Inflammatory macrophage treated with lipopolysaccharide for 1 hour (primary cell): ENCODE results near the gene DDX52.
"Not testable (repeated sequence)": the region's sequence is repeated elsewhere in the genome, so short reads cannot be mapped to it uniquely, and the experiment has no call there.

Source experiments
- DNase-seq, 2 donors: peaks; one replicate each; pipeline ENCODE4 v3.0.0-alpha.2; 2020 to 2022

The DDX52 gene, protein sequence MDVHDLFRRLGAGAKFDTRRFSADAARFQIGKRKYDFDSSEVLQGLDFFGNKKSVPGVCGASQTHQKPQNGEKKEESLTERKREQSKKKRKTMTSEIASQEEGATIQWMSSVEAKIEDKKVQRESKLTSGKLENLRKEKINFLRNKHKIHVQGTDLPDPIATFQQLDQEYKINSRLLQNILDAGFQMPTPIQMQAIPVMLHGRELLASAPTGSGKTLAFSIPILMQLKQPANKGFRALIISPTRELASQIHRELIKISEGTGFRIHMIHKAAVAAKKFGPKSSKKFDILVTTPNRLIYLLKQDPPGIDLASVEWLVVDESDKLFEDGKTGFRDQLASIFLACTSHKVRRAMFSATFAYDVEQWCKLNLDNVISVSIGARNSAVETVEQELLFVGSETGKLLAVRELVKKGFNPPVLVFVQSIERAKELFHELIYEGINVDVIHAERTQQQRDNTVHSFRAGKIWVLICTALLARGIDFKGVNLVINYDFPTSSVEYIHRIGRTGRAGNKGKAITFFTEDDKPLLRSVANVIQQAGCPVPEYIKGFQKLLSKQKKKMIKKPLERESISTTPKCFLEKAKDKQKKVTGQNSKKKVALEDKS

DNA sequence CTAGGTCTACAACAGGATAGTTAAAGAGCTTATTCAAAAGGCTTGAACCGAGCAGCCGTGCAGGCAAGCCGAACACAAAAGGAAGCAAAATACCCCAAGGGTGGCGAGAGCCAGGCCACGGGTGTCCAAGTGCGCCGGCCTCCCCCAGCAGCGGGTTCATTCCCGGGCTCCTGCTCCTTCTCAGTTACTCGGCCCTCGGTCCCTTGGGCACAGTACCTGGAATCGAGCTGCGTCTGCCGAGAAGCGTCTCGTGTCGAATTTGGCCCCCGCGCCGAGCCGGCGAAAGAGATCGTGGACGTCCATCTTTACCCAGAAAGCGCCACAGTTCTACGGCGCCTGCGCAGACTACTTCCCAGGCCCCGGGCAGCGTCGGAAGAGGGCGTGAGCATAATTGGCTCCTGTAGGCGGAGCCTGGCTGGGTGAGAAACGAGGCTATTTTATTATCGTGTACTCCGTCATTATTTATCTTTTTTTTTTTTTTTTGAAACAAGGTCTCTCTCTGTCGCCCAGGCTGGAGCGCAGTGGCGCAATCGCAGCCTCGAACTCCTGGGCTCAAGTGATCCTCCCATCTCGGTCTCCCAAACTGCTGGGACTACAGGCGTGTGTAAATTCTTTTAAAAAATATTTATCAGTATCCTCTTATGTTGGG is at the start of gene DDX52:
DDX52 (minus strand) TSS at position 329 of the 649 bp plus-strand sequence; CDS start at position 303, 26 bp downstream.
- DNase-seq = peak; percentile 90 to 95

DNA sequence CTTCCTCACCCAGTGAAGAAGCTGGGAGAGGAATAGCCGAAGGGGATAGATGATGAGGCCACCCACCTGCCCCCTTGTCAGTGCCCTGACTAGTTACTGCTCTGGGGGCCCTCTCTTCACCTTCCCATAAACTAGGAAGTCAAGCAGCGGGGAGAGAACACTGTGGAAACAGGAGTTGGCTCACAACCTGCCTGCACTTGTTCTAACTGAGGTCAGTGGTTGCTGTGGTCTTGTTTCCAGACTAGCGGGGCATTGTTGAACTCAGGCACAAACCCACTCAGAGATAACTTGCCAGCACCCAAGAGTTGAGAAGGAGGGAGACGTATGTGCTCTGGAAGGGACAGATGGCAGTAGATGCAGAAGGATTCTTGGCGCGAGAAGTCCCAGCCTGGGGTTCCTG is 48.6 kb upstream of the DDX52 start:
- no peak for DNase-seq

DNA sequence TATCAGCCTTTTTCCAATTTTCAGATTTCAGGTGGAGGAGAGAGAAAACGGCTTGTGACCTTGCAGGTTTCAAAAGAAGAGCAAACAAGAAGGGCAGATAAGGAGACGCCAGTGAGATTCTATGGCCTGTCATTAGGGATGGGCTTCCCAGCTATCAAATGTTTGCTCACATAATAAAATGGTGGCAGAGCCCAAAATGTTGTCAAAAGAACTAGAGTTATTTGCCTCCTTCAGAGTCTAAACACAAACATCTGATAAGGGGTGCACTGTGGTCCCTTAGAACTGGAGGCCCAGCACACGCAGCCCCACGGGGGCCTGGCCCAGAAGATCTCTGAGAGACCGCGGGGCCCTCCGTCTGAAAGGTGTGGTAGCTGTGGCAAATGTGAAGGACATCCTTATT is 46.1 kb upstream of the DDX52 start:
- no peak for DNase-seq

DNA sequence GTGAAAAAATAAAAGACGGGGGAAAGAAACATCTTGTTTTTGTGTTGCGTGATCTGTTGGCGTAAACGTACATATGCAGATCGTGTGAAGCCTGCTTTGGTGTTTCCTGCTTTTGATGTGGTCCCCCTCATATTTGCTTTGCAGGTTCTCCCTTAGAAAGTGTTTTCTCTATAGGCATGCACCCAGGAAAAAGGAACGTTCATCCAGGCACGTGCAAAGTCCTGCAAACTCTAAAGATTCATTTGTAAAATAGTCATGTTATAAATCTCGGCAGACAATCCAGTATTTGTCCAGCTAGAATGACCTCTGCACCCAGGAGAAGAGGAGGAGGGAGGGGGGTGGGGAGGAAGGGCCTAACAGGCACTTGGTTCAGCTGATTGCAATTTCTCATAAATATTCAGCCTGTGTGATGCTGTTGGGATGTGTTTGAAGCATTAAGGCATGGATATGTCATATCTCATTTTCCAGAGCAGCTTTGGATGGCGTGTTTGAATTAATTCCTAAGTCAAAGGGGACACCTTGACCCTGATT is 40.3 kb upstream of the DDX52 start:
- DNase-seq = no peak

DNA sequence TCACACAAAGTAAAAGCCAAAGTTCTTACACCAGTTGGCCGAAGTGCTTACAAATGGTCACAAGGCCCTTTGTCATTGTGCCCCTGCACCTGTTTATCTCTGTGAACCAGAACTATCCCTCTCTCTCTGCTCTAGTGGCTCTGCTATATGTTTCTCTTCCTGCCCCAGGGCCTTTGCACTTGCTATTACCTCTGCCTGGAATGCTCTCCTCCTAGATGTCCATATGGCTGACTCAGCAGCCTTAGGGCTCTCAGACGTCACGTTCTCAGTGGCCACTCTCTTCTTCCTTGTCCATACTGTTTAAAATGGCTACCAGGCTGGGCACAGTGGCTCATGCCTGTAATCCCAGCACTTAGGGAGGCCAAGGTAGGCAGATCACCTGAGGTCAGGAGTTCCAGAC is 38.8 kb upstream of the DDX52 start:
- no peak for DNase-seq

DNA sequence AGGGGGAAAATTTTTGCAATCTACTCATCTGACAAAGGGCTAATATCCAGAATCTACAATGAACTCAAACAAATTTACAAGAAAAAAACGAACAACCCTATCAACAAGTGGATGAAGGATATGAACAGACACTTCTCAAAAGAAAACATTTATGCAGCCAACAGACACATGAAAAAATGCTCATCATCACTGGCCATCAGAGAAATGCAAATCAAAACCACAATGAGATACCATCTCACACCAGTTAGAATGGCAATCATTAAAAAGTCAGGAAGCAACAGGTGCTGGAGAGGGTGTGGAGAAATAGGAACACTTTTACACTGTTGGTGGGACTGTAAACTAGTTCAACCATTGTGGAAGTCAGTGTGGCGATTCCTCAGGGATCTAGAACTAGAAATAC is 36.7 kb upstream of the DDX52 start:
- DNase-seq = not testable (repeated sequence)

DNA sequence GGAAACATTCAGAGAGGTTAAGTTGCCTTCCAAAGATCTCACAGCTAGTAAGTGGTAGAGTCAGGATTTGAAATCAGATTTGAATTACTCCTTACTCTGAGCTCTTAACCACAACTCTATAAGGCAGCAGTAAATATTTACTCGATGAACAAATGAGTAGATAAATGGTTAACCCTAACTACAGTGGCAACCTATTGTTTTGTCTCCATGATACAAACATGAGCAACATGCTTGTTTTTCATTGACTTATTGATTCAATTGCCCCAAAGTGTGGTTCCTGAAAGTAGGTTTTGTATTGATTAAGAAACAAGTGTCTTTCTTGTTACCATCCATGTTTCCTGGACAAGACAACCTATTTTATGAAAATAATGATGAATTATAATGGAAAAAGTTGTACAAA is 34.8 kb upstream of the DDX52 start:
- no peak for DNase-seq

DNA sequence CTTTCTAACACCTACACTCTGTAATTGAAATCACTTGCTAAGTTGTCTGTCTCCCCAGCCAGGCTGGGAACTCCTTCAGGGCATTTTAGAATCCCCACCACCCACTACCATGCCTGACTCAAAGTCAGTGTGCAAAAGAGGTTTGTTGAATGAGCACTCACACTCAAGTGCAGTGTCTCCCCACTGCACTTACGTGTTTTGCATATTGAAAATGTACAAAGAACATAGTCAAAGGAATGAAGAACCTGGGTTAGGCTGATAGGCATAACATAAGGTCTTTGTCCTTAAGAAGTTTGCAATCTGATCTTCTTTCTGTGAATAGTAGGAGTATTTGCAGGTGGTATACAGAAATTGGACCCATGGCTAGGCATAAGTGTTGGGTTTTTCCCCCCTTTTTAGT is 33.8 kb upstream of the DDX52 start:
- no peak for DNase-seq

DNA sequence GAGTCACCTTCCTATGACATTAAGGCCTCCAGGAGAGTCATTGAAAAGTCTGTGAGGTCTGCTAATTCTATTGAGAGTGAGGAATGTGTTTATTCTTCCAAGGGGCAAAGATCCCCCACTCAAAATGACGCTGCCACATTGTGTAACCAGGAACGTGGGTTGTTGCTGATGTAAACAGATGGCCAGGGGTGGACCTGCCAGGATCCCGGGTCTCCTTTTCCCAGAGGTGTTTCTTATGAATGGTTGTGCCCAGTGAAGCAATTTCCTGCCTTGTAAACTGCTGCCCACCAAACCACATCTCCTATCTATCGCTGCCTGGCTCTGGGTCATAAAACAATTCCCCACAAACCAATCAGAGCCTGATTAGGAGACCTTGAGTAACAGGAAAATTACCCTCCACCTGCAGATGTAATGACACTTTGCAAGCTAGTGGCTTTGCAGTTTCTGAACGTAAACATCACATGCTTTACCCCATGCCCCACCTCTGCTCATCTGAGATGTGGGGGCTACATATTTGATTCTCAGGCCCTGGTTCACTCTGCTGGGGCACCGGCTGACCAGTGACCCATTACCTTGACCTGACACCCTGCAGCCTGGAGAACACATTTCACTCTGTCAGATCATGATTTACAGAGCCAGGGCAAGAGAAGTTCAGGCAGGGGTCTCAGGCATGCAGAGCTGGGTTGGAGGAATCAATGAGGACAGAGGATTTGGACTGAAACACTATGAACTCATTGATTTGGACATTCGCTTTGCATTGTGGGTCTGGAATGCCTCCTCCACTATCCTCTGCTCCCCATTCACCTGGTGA is 33.1 kb upstream of the DDX52 start:
- DNase-seq = no peak

DNA sequence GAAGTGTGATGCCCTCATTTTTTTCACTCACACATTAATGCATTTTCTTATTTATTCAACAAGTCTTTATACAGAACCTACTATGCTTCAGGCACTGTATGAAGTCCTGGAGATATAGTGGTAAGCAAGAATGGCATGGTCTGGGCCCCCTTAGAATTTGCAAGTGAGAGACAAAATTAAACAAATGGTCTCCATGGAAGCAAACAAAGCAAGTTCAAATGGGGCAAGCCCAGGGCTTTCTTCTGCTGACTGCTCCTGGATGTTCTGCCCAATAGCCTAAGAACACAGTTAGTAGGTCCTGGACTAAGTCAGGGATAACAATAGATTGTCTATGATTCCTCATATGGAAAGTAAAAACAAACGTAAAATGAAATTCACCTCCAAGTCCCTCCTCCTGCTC is 31.3 kb upstream of the DDX52 start:
- DNase-seq = no peak

DNA sequence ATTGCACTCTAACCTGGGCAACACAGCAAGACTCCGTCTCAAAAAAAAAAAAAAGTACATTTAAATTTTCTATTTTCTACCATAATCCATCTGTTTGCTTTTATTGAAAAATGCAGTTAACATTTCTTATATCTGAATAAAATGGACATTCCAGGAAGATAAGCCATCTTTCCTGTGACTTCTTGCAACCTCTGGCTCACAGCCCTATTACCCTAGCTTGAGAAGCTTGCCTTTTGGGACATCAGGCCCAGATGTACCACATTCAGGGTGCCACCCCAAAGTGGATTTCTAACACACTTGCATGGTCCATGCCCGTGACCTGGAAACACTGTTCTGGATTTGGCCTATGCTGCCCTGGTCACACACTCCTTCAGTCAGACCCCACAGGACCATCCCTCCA is 30.1 kb upstream of the DDX52 start:
- no peak for DNase-seq

DNA sequence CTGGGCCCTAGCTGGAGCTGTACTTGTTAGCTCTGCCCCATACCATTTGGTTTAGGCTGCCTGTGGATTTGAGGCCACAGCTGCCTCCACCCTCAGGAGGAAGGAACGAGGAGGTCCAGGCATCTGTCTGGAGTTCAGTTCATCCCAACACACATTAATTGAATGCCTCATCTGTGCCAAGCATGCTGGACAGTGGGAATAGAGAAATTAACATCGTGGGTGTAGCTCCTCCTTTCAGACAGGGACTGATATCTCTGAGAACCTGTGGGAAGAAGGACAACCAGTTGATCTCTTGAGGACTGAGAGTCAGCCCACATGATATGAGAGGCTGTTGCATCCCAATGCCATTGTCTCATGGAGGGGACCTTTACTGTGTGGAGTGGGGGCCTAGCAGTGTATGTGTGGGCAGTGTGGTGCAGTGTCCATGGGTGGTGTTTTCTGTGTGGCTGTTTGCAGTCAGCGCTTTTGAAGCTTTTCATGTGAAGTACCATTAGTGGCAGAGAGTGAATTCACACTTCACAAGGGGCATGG is 29.4 kb upstream of the DDX52 start:
- DNase-seq = no peak

DNA sequence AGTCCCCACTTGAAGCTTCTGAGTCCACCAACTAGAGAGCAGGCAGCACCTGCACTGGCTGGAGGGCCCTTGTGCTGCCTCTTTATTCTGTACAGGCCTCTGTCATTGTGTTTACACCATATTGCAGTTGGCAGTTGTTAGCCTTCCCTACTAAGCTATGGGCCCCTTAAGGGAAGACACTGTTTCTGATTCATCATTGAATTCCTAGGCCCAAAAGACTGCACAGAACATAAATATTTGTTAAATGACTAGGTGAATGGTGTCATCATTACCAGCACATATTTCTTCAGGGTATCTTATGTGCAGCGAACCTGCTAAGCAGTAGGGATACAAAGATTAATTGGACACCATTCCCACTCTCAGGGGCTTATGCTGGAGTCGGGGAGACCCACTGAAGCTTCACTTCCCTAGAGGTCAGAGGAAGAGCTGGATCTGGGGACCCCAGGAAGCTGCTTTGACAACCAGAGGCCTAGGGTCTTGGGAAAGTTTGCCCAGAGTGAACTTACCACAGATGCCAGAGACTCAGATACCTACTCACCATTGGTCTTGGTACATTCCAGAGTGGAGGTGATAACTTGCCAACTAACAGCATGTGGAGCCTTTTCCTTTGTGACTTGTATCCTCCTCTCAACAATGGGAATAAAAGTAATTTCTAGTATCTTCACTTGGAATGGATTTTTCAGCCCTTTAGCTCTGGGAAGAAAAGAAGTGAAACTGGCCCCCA is 28.7 kb upstream of the DDX52 start:
- DNase-seq = no peak

DNA sequence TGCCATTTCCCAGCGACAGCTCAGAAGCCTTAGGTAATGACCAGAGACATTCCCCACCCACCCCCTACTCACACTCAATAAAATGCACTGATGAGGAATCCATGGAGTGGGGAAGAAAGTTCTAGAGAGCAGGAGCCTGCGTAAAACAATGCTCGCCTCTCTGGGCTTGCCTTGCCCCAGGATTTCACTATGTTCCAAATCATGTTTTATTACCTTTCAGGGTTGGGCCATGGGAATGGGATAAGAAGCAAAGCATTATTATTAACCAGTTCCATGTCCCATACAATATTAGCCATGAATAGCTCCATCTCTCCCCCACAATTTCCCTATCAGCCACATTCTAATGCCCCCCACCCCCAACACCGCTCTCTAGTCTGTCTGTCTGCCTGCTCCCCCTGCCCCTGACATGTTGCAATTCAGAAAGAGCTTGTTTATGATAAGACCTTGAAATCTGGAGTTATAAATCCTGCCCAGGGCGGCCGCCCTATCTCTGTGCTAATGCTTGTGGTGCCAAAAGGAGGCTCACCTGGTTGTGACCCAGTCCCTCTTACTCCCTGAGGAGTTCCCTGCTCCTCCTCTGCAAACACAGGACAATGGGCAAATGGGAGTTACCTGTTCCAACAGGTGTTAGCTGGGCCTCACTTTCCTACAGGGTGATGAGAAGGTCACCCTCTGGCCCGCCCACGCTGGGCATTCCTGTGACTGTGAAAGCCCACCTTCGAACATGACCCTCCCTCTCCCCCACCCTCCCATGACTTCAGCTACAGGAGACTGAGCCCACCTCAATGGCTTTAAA is 28.0 kb upstream of the DDX52 start:
- DNase-seq = no peak

DNA sequence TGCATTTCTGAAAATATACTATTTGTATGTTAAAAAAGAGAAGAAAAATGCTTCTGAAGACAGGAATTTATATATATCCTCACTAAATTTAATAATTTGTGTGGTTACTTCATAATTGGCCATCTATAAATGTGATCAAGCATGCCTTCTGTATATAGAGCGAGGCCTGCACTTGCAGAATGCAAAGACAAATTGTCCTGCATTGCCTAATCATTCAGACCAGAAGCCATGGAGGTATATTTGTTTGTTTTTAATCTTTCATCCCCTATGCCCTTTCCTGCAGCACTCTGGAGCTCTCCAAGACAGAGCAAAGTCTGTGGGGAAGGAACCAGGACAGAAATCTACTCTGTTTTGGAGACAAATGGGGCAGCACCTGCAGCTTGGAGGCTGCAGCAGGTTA is 23.8 kb upstream of the DDX52 start:
- no peak for DNase-seq

DNA sequence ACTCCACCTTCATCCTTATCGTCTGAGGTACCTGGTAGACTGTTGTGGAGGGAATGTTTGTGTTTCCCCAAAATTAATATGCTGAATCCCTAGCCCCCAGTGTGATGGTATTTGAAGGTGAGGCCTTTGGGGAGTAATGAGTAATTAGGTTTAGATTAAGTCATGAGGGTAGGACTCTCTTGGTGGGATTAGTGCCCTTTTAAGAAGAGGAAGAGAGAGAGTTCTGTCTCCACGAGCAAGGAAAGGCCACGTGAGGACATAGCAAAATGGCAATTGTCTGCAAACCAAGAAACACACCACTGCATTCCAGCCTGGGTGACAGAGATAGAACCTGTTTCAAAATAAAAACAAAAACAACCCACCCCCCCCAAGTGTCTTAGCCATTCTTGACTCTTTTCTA is 21.0 kb upstream of the DDX52 start:
- DNase-seq = no peak

DNA sequence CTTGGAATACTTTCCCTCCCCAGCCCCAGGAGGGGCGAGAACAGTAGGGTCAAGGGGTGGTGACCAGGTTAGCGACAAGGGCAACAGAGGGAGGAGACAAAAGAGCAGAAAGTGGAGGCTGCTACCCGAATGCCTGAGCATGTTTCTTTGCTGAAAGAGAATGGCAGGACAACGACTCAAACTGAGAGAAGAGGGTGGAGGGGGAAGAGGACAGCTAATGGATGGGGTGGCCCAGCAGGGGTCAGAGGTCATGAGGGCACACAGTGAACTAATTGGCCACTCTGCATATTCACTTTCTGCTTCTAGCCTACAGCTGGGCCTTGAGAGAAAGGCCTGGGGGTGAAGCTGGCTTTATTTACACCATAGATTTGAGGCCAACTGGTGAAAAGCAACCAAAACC is 19.1 kb upstream of the DDX52 start:
- no peak for DNase-seq

DNA sequence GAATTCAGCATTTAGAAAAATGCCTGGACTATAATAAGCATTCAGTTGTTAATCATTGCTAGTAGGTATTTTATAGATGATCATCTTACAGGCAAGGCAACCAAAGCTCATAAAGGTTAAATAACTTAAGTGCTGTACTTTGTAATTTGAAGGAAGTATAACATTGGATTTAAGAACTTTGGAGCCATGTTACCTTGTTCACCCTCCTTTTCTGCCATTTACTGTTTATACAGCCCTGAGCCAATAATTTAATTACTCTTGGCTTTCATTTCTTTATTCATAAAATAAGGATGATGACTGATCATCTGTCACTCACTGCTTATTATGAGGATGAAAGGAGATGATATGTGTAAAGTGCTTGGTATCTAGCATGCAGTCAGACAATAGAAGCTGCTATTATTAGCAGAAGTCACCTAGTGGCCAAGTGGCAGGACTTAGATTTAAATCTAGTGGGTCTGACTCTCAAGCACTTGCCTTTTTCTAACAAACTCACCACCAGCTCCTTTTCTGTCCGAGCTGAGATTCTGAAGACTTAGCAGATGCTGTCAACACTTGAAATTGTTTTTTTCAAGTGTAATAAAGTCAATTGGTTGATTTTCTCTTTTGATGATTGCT is 18.3 kb upstream of the DDX52 start:
- no peak for DNase-seq

DNA sequence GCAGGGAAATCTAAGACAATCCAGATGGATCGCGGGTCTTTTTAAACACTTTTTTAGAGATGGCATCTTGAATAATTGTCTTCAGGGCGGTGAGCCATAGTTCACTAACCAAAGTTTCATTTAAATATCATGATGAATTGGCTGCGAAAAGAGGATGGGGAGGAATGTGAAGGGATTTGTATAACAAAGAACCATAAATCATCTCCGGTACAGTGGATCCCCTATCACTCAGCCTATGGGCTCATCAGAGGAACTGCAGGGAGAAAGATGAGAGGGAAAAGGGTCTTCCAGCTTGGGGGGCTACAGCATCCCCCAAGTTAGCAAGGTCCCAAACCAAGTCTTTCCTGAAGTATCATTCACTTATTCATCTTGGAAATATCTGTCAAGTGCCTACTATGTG is 16.7 kb upstream of the DDX52 start:
- DNase-seq = no peak

DNA sequence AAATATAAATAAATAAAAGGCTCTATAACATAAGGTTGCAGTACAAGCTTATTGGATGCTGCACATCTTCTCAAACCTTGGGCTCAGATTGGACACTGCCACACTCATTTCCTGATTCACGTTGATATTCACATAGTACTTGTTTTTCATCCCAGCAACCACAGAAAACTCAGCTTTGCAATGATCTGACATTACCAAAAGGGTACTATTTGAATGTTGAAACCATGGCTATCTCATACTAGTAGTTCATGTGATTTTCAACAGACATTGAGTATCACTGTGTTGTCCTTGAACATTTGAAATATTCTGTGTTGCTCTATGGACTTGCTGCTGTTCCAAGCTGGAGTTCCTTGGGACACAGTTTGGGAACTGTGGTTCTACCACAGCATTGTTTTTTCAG is 14.0 kb upstream of the DDX52 start:
- DNase-seq = no peak

DNA sequence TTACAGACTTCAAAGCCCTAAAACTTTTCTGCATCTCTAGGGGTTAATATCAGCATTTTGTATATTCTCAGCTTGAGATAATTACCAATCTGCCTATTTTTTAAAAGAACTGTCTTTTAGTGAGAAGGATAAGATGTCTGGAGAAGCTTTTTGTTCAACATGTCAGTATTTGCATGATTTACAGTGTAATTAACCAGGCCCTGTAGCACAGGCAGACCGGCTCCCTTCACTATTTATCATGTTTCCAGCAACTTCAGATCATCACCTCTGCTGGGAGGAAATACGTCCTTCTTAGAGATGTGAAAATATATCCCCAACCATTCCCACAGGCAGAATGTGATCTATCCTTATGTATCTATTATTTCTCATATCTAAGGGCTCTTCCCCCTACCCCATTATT is 8.6 kb upstream of the DDX52 start:
- no peak for DNase-seq
